Stimulated activated memory B cell treated with anti-CD40 and anti-IgM and Interleukin-4, amounts not matched to agents 10 μg/mL and 1 μg/mL and 100 μg/mL, for 72 hours (primary cell): ENCODE measurements around the gene ARID1B.

Source experiments
- ATAC-seq: fragments of 150-1000 bp; cut with Tn5 transposase; 2 replicates; pipeline ENCODE4 v1.10.0; 2021
- H3K27ac Mint-ChIP-seq: one replicate; pipeline ENCODE4 v1.8.0; 2022; ENCODE audit warnings: mild to moderate bottlenecking, mixed read lengths
- H3K27me3 Mint-ChIP-seq: one replicate; pipeline ENCODE4 v1.8.0; 2022; ENCODE audit warnings: mixed read lengths
- H3K36me3 Mint-ChIP-seq: one replicate; pipeline ENCODE4 v1.8.0; 2022; ENCODE audit warnings: mixed read lengths
- H3K4me1 Mint-ChIP-seq: one replicate; pipeline ENCODE4 v1.8.0; 2022; ENCODE audit warnings: mixed read lengths
- H3K4me3 Mint-ChIP-seq: one replicate; pipeline ENCODE4 v1.8.0; 2022; ENCODE audit warnings: mild to moderate bottlenecking, moderate library complexity, mixed read lengths
- H3K9me3 Mint-ChIP-seq: one replicate; pipeline ENCODE4 v1.8.0; 2022; ENCODE audit warnings: mixed read lengths

ARID1B gene

GRCh38 chr6:156994215-156995076 lies 217.3 kb downstream of the ARID1B start:
- Mint-ChIP-seq H3K9me3 (no peaks in the 10 kb centered on the region), H3K27ac (peak overlapping the region; percentile 67), H3K36me3 (peaks cover 13% of the 10 kb centered on the region), H3K4me3 (peak overlapping the region; percentile 29), H3K4me1 (peaks cover 51% of the 10 kb centered on the region), H3K27me3 (no peaks in the 10 kb centered on the region)
- ATAC-seq = peak; percentile 24

GRCh38 chr6:156995502-156995901 lies 218.3 kb downstream of the ARID1B start:
- no peak overlapping the region for H3K27ac Mint-ChIP-seq
- H3K4me3 Mint-ChIP-seq = no peak overlapping the region
- H3K4me1 Mint-ChIP-seq = peaks cover 53% of the 10 kb centered on the region
- no peaks in the 10 kb centered on the region for H3K9me3 Mint-ChIP-seq
- ATAC-seq = no peak
- H3K36me3 Mint-ChIP-seq = peaks cover 13% of the 10 kb centered on the region
- H3K27me3 Mint-ChIP-seq = no peaks in the 10 kb centered on the region

- Mint-ChIP-seq H3K4me1 (peaks cover 53% of the 10 kb centered on the region), H3K27ac (no peak overlapping the region), H3K9me3 (no peaks in the 10 kb centered on the region), H3K36me3 (peaks cover 13% of the 10 kb centered on the region), H3K27me3 (no peaks in the 10 kb centered on the region), H3K4me3 (no peak overlapping the region)
- no peak for ATAC-seq
Measured at GRCh38 chr6:156996265-156996664, 219.1 kb downstream of the ARID1B start.

- Mint-ChIP-seq H3K36me3 (peaks cover 24% of the 10 kb centered on the region), H3K4me3 (no peak overlapping the region), H3K4me1 (peaks cover 58% of the 10 kb centered on the region), H3K9me3 (no peaks in the 10 kb centered on the region), H3K27ac (no peak overlapping the region), H3K27me3 (no peaks in the 10 kb centered on the region)
- no peak for ATAC-seq
Measured at GRCh38 chr6:156998794-156999330, 221.7 kb downstream of the ARID1B start.

GRCh38 chr6:156999762-157000161 lies 222.6 kb downstream of the ARID1B start:
- no peak for ATAC-seq

GRCh38 chr6:157001716-157002115 lies 224.5 kb downstream of the ARID1B start:
- no peak for ATAC-seq
- H3K4me1 Mint-ChIP-seq = peaks cover 57% of the 10 kb centered on the region
- H3K36me3 Mint-ChIP-seq = peaks cover 24% of the 10 kb centered on the region
- H3K27me3 Mint-ChIP-seq = no peaks in the 10 kb centered on the region
- H3K27ac Mint-ChIP-seq = no peak overlapping the region
- no peaks in the 10 kb centered on the region for H3K9me3 Mint-ChIP-seq
- no peak overlapping the region for H3K4me3 Mint-ChIP-seq

More at GRCh38 chr6:156999762-157000161, 222.6 kb downstream of the ARID1B start:
- Mint-ChIP-seq H3K4me1 (peaks cover 49% of the 10 kb centered on the region), H3K9me3 (no peaks in the 10 kb centered on the region), H3K27ac (no peak overlapping the region), H3K27me3 (no peaks in the 10 kb centered on the region), H3K36me3 (peaks cover 24% of the 10 kb centered on the region), H3K4me3 (no peak overlapping the region)

GRCh38 chr6:157002774-157003173 lies 225.6 kb downstream of the ARID1B start:
- H3K36me3 Mint-ChIP-seq = peaks cover 20% of the 10 kb centered on the region
- H3K4me1 Mint-ChIP-seq = peaks cover 59% of the 10 kb centered on the region
- H3K27ac Mint-ChIP-seq = peak overlapping the region; percentile 7
- no peak overlapping the region for H3K4me3 Mint-ChIP-seq
- no peak for ATAC-seq
- no peaks in the 10 kb centered on the region for H3K27me3 Mint-ChIP-seq
- no peaks in the 10 kb centered on the region for H3K9me3 Mint-ChIP-seq

GRCh38 chr6:157005940-157006339 lies 228.8 kb downstream of the ARID1B start:
- Mint-ChIP-seq H3K36me3 (peaks cover 17% of the 10 kb centered on the region), H3K27ac (peak overlapping the region; percentile 26), H3K4me3 (no peak overlapping the region), H3K27me3 (no peaks in the 10 kb centered on the region), H3K9me3 (no peaks in the 10 kb centered on the region), H3K4me1 (peaks cover 58% of the 10 kb centered on the region)
- ATAC-seq = no peak

GRCh38 chr6:157008568-157008967 lies 231.4 kb downstream of the ARID1B start:
- H3K4me3 Mint-ChIP-seq = no peak overlapping the region
- no peak for ATAC-seq
- H3K27ac Mint-ChIP-seq = no peak overlapping the region
- H3K9me3 Mint-ChIP-seq = no peaks in the 10 kb centered on the region
- H3K4me1 Mint-ChIP-seq = peaks cover 48% of the 10 kb centered on the region
- H3K36me3 Mint-ChIP-seq = peaks cover 6% of the 10 kb centered on the region
- H3K27me3 Mint-ChIP-seq = no peaks in the 10 kb centered on the region

GRCh38 chr6:157012355-157012754 lies 235.2 kb downstream of the ARID1B start:
- H3K9me3 Mint-ChIP-seq = no peaks in the 10 kb centered on the region
- H3K4me3 Mint-ChIP-seq = no peak overlapping the region
- no peak for ATAC-seq
- peaks cover 6% of the 10 kb centered on the region for H3K36me3 Mint-ChIP-seq
- no peaks in the 10 kb centered on the region for H3K27me3 Mint-ChIP-seq
- H3K4me1 Mint-ChIP-seq = peaks cover 64% of the 10 kb centered on the region
- H3K27ac Mint-ChIP-seq = no peak overlapping the region

GRCh38 chr6:157013649-157014304 lies 236.6 kb downstream of the ARID1B start:
- ATAC-seq = no peak
- Mint-ChIP-seq H3K36me3 (no peaks in the 10 kb centered on the region), H3K27me3 (no peaks in the 10 kb centered on the region), H3K27ac (no peak overlapping the region), H3K4me1 (peaks cover 65% of the 10 kb centered on the region), H3K9me3 (no peaks in the 10 kb centered on the region), H3K4me3 (no peak overlapping the region)

- no peaks in the 10 kb centered on the region for H3K9me3 Mint-ChIP-seq
- H3K4me3 Mint-ChIP-seq = no peak overlapping the region
- H3K36me3 Mint-ChIP-seq = no peaks in the 10 kb centered on the region
- H3K27ac Mint-ChIP-seq = peak overlapping the region; percentile 11
- ATAC-seq = no peak
- no peaks in the 10 kb centered on the region for H3K27me3 Mint-ChIP-seq
- peaks cover 70% of the 10 kb centered on the region for H3K4me1 Mint-ChIP-seq
Measured at GRCh38 chr6:157014871-157015270, 237.7 kb downstream of the ARID1B start.

- Mint-ChIP-seq H3K9me3 (no peaks in the 10 kb centered on the region), H3K27me3 (no peaks in the 10 kb centered on the region), H3K27ac (peak overlapping the region; percentile 66), H3K4me3 (no peak overlapping the region), H3K4me1 (peaks cover 64% of the 10 kb centered on the region), H3K36me3 (no peaks in the 10 kb centered on the region)
- ATAC-seq = no peak
Measured at GRCh38 chr6:157017022-157017421, 239.8 kb downstream of the ARID1B start.

GRCh38 chr6:157017861-157018260 lies 240.7 kb downstream of the ARID1B start:
- Mint-ChIP-seq H3K4me1 (peaks cover 71% of the 10 kb centered on the region), H3K27ac (peak overlapping the region; percentile 66), H3K9me3 (no peaks in the 10 kb centered on the region), H3K4me3 (no peak overlapping the region), H3K27me3 (no peaks in the 10 kb centered on the region), H3K36me3 (no peaks in the 10 kb centered on the region)
- ATAC-seq = no peak

GRCh38 chr6:157019115-157019641 lies 242.0 kb downstream of the ARID1B start:
- no peaks in the 10 kb centered on the region for H3K9me3 Mint-ChIP-seq
- peak overlapping the region; percentile 98 for H3K27ac Mint-ChIP-seq
- H3K4me1 Mint-ChIP-seq = peaks cover 63% of the 10 kb centered on the region
- no peak for ATAC-seq
- no peaks in the 10 kb centered on the region for H3K27me3 Mint-ChIP-seq
- H3K4me3 Mint-ChIP-seq = no peak overlapping the region
- no peaks in the 10 kb centered on the region for H3K36me3 Mint-ChIP-seq
